HG03108 (cell line): Measurements from ENCODE around the gene FER.
"Not testable (repeated sequence)": the region's sequence is repeated elsewhere in the genome, so short reads cannot be mapped to it uniquely, and the experiment has no call there.

Experiments
- ATAC-seq: cut with Tn5 transposase; IDR thresholded peaks from one replicate; pipeline ENCODE4 v1.9.1; 2021; ENCODE audit warnings: moderate library complexity; ENCODE audit not compliant: unreplicated experiment

Gene FER

GRCh38 chr5:108946008-108946407 is 198.3 kb downstream of the FER start:
- no peak for ATAC-seq

GRCh38 chr5:108947164-108947563 is 199.5 kb downstream of the FER start:
- ATAC-seq = no peak

GRCh38 chr5:108950276-108950675 is 202.6 kb downstream of the FER start:
- no peak for ATAC-seq

GRCh38 chr5:108953940-108954339 is 206.2 kb downstream of the FER start:
- no peak for ATAC-seq

DNA sequence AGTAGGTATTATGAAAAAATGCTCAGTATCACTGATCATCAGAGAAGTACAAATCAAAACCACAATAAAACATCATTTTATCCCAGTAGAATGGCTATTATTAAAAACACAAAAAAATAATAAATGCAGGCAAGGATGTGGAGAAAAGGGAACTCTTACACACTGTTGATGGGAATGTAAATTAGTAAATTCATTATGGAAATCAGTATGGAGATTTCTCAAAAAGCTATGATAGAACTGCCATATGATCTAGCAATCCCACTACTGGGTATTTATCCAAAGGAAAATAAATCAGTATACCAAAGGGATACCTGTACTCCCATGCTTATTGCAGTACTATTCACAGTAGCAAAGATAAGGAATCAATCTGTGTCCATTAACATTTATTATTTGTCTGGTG is 209.6 kb downstream of the FER start:
- ATAC-seq = no peak

DNA sequence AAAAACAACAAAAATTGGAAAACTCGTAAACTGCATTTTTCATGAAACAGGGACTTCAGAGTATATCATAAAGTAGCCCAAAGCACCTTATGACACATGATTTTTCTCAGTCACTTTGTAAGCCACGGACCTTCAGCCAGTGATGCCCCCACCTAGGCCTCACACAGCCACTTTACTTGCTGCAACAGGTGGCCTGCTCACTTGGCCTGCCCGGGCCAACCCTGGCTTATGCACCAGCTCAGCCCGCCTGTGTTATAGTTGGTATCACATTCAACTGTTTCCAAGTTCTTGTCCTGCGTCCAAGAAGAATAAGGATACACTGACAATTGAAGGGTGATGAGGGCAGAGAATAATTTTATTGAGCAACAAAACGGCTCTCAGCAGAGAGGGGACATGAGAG is 219.2 kb downstream of the FER start:
- ATAC-seq = no peak

DNA sequence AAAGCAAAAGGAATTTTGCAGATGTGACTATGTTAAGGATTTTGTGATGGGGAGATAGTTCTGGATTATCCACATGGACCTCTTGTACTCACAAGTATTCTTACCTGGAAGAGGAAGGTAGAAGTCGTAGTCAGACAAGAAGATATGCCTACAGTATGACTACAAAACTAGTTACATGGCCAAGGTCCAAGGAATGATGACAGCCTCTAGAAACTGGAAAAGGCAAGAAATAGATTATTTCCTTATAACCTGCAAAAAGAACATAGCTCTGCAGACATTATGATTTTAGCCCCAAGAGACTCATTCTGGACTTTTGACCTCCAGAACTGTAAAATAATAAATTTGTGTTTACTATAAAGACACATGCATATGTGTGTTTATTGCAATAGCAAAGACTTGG is 226.9 kb downstream of the FER start:
- ATAC-seq = no peak

DNA sequence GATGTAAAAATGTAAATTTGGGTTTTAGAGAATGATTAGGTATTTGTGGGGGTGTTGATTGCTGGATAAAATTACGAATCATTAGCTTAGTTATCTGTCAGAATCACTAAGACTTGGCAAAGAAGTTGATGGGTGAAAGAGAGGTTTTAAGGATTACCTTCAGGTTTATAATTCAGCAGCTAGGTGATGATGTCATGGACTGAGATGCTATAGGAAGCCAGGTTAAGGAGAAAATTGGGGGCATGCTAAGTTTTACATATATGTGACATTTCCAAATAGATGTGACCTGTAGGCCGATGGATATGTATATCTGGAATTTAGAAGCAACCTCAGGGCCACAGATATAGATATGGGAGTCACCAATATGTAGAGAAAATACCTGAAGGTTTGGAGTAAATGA is 228.0 kb downstream of the FER start:
- no peak for ATAC-seq

GRCh38 chr5:108983461-108984092 is 235.9 kb downstream of the FER start:
- ATAC-seq = no peak

DNA sequence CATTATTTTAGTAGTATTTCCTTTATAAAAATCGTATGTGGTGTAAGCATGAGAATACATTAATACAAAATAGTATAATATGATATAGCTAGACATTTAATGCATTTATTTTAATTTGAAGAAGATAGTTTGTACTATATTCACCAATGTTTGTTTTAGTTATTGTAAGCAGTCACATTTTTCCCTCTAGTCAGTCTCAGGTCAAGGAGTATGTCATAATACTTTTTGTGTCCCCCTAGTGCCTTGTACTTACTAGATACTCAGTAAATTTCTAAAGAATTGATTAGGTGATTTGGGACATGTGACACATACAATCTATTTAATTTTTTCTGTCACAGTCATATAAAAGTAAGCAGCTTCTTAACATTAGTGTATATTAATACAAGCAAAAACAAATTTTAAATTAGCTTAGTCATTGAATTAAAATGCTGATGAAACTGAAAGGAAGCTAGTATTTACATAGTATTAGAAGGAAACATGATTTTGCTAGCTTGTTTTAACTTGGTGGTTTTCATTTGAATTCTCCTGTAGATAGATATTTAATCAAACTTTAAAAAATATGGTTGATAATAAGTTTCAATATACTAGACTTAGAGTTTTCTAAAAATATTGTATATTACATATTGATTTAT is 242.2 kb downstream of the FER start:
- no peak for ATAC-seq

DNA sequence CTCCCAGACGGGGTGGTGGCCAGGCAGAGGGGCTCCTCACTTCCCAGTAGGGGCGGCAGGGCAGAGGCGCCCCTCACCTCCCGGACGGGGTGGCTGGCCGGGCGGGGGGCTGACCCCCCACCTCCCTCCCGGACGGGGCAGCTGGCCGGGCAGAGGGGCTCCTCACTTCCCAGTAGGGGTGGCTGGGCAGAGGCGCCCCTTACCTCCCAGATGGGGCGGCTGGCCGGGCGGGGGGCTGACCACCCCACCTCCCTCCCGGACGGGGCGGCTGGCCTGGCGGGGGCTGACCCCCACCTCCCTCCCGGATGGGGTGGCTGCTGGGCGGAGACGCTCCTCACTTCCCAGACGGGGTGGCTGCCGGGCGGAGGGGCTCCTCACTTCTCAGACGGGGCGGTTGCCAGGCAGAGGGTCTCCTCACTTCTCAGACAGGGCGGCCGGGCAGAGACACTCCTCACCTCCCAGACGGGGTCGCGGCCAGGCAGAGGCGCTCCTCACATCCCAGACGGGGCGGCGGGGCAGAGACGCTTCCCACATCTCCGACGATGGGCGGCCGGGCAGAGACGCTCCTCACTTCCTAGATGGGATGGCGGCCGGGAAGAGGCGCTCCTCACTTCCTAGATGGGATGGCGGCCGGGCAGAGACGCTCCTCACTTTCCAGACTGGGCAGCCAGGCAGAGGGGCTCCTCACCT is 244.8 kb downstream of the FER start:
- not testable (repeated sequence) for ATAC-seq

GRCh38 chr5:108993440-108993839 is 245.7 kb downstream of the FER start:
- not testable (repeated sequence) for ATAC-seq

GRCh38 chr5:108997720-108998119 is 250.0 kb downstream of the FER start:
- no peak for ATAC-seq

DNA sequence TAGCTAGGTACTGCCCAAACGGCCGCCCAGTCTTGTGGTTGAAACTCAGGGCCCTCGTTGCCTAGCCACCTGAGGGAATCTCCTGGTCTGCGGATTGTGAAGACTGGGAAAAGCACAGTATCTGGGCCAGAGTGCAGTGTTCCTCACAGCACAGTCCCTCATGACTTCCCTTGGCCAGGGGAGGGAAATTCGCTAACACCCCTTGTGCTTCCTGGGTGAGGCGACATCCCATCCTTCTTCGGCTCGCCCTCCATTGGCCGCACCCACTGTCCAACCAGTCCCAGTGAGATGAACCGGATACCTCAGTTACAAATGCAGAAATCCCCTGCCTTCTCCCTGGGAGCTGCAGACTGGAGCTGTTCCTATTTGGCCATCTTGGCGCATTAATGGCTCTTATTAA is 250.5 kb downstream of the FER start:
- ATAC-seq = no peak

DNA sequence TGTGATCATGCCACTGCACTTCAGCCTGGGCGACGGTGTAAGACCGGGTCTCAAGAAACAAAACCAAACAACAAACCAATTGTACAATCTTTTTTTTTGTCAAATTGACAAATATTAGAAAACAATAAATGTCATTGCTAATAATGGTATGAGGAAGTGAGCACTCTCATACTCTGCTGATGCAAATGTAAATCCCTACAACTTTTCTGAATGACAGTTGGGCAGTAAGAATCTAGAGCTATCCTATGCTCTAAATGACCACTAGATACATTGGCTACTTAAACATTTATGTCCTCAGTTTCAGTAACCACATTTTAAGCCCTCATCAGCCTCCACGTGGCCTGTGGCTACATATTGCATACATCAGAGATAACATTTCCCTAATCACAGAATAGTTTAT is 256.2 kb downstream of the FER start:
- no peak for ATAC-seq

GRCh38 chr5:109005297-109006009 is 257.8 kb downstream of the FER start:
- no peak for ATAC-seq

DNA sequence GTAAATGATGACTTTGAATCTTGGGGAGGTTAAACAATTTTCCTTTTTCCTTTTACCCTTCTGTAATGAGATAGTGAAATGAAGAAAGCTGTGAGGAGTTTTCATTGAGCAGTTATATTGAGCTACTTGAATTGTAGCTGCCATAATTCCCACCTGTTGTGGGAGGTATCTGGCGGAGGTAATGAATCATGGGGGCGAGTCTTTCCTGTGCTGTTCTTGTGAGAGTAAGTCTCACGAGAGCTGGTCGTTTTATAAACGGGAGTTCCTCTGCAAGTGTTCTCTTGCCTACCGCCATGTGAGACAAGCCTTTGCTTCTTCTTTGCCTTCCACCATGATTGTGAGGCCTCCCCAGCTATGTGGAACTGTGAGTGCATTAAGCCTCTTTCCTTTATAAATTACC is 258.4 kb downstream of the FER start:
- ATAC-seq = no peak

DNA sequence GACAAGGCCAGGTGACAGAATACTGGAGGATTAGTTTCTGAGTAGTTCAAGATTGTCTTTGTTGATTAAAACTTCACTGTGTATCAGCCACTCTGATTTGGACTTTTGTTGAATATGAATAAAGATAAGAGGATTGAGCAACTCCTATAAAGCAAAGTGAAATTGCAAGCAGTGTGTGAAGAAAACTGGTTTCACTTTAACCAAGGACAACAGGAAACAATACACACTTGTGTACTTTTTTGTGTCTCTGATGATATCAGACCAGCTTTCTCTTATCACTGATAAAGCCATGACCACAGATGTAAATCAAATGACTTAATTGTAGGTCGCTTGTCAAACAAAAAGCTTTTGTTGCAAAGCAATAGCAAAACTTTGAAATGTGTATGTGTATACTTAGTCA is 268.6 kb downstream of the FER start:
- no peak for ATAC-seq

- no peak for ATAC-seq
Measured at GRCh38 chr5:109022056-109022455, 274.4 kb downstream of the FER start.

DNA sequence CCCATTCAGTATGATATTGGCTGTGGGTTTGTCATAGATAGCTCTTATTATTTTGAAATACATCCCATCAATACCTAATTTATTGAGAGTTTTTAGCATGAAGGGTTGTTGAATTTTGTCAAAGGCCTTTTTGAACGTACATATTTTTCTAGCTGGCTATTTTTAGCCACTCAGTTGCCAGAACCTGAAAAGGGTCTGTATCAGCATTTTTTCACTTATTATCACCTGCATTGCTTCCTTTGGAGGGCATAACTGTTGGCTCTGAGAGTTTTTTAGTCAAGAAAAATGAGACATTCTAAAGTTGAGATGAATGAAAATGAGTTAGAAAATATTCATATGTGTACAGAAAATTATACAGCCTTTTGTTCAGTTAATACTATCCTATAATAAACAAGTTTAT is 278.0 kb downstream of the FER start:
- not testable (repeated sequence) for ATAC-seq

- no peak for ATAC-seq
Measured at GRCh38 chr5:109027983-109028607, 280.4 kb downstream of the FER start.
